CD14-positive monocyte (primary cell): ENCODE data around the gene TTC23L. TPM values are rescaled to one million over a fixed set of nuclear protein-coding genes. Genes with fewer than 3 reads are reported as not detected.
"Not testable (repeated sequence)": the region's sequence is repeated elsewhere in the genome, so short reads cannot be mapped to it uniquely, and the experiment has no call there.

Experiments used
- DNase-seq, 3 donors: peaks; one replicate each; pipeline ENCODE4 v3.0.0-alpha.2; 2011 to 2022
- H2AFZ ChIP-seq: 2 replicates; pipeline ENCODE4 v1.6.0; 2012; ENCODE audit warnings: mild to moderate bottlenecking, low read depth, low read length, inconsistent platforms; ENCODE audit not compliant: insufficient read depth, poor library complexity, severe bottlenecking
- H3K27ac ChIP-seq, 2 donors: 1 replicate in 1 of 2; 2 replicates in 1 of 2; pipeline ENCODE4 v1.5.1; 2012 to 2013; ENCODE audit warnings: low read length in 2 of 2, control low read depth in 1 of 2, inconsistent platforms in 1 of 2, low read depth in 1 of 2, mild to moderate bottlenecking in 1 of 2
- H3K27me3 ChIP-seq, 2 donors: one replicate each; pipeline versions ENCODE4 v1.6.0 to v1.6.1; 2011 to 2013; ENCODE audit warnings: low read length in 2 of 2; ENCODE audit not compliant: control insufficient read depth in 2 of 2, insufficient read depth in 2 of 2
- H3K36me3 ChIP-seq, 2 donors: replicated peaks in 1 of 2; 1 replicate in 1 of 2; 2 replicates in 1 of 2; pipeline versions ENCODE4 v1.5.1 to v1.6.1; 2012 to 2013; ENCODE audit warnings: low read length in 2 of 2, control low read depth in 1 of 2, inconsistent platforms in 1 of 2, mild to moderate bottlenecking in 1 of 2; ENCODE audit not compliant: insufficient read depth in 2 of 2, control insufficient read depth in 1 of 2
- H3K4me1 ChIP-seq, 2 donors: 1 replicate in 1 of 2; 2 replicates in 1 of 2; pipeline versions ENCODE4 v1.5.1 to v1.6.1; 2012 to 2013; ENCODE audit warnings: low read length in 2 of 2, control low read depth in 1 of 2, inconsistent platforms in 1 of 2, mild to moderate bottlenecking in 1 of 2, moderate library complexity in 1 of 2; ENCODE audit not compliant: insufficient read depth in 2 of 2, control insufficient read depth in 1 of 2
- H3K4me2 ChIP-seq: replicated peaks from 2 replicates; pipeline ENCODE3; 2012; ENCODE audit warnings: low read length, moderate library complexity, mild to moderate bottlenecking; ENCODE audit not compliant: poor library complexity, severe bottlenecking; ENCODE audit errors: extremely low read depth
- H3K4me3 ChIP-seq, 3 experiments: fragments of 200-600 bp in 1 of 3; sonication (generic) in 1 of 3; replicated peaks in 1 of 3; 1 replicate in 2 of 3; 2 replicates in 1 of 3; pipeline ENCODE4 v1.5.1; 2011 to 2013; ENCODE audit warnings: low read length in 3 of 3, mild to moderate bottlenecking in 3 of 3, control low read depth in 2 of 3, low read depth in 2 of 3, inconsistent platforms in 1 of 3, moderate library complexity in 1 of 3
- H3K79me2 ChIP-seq: 2 replicates; pipeline ENCODE4 v1.6.0; 2012; ENCODE audit warnings: mild to moderate bottlenecking, control low read depth, inconsistent platforms, low read length, moderate library complexity; ENCODE audit not compliant: insufficient read depth
- H3K9ac ChIP-seq: 2 replicates; pipeline ENCODE4 v1.6.0; 2017; ENCODE audit warnings: low read length, mild to moderate bottlenecking; ENCODE audit not compliant: insufficient read depth, poor library complexity, severe bottlenecking
- H3K9me3 ChIP-seq, 2 donors: replicated peaks in 1 of 2; 1 replicate in 1 of 2; 2 replicates in 1 of 2; pipeline versions ENCODE4 v1.5.1 to v1.6.1; 2012 to 2013; ENCODE audit warnings: low read length in 2 of 2, control low read depth in 1 of 2; ENCODE audit not compliant: control insufficient read depth in 1 of 2, insufficient read depth in 1 of 2
- H4K20me1 ChIP-seq: 2 replicates; pipeline ENCODE4 v1.6.0; 2012; ENCODE audit warnings: mild to moderate bottlenecking, low read length, control low read depth, moderate library complexity; ENCODE audit not compliant: insufficient read depth
- H3K27ac Mint-ChIP-seq, 7 donors: one replicate each; pipeline ENCODE4 v1.8.0; 2020; ENCODE audit warnings: mild to moderate bottlenecking in 7 of 7, mixed read lengths in 7 of 7, moderate library complexity in 6 of 7, inconsistent platforms in 2 of 7
- H3K27me3 Mint-ChIP-seq, 3 donors: one replicate each; pipeline ENCODE4 v1.8.0; 2021 to 2022; ENCODE audit warnings: low read depth in 3 of 3, mild to moderate bottlenecking in 3 of 3, mixed read lengths in 3 of 3, moderate library complexity in 3 of 3, inconsistent platforms in 1 of 3
- H3K36me3 Mint-ChIP-seq, 2 donors: one replicate each; pipeline ENCODE4 v1.8.0; 2020; ENCODE audit warnings: mixed read lengths in 2 of 2, inconsistent platforms in 1 of 2, mild to moderate bottlenecking in 1 of 2
- H3K4me1 Mint-ChIP-seq: one replicate; pipeline ENCODE4 v1.8.0; 2020; ENCODE audit warnings: mild to moderate bottlenecking, mixed read lengths
- H3K4me3 Mint-ChIP-seq, 2 donors: one replicate each; pipeline ENCODE4 v1.8.0; 2020; ENCODE audit warnings: mild to moderate bottlenecking in 2 of 2, mixed read lengths in 2 of 2, moderate library complexity in 1 of 2
- H3K9me3 Mint-ChIP-seq, 7 donors: one replicate each; pipeline ENCODE4 v1.8.0; 2020 to 2022; ENCODE audit warnings: mixed read lengths in 7 of 7, mild to moderate bottlenecking in 6 of 7, moderate library complexity in 6 of 7, inconsistent platforms in 2 of 7
- WGBS: methylation state at CpG from one replicate; pipeline ENCODE4 v1.1.5; 2013; ENCODE audit warnings: missing lambda C conversion rate; ENCODE audit not compliant: insufficient coverage; 5-methylcytosine and 5-hydroxymethylcytosine counted together
- intact Hi-C, 2 donors: fragments of 100-400 bp; cut with micrococcal nuclease; formaldehyde crosslinking; loops; one replicate each; pipeline versions ENCODE4 v1.15.0 to v1.15.1; 2023
- polyA plus RNA-seq, 3 donors: library from polyadenylated mRNA; depleted of rRNA in 1 of 3; unstranded in 2 of 3; stranded (reverse) in 1 of 3; fragments of 300-500 nt in 2 of 3; fragments of >200 nt in 1 of 3; fragmentation: Illumina TruSeq in 2 of 3; gene quantifications; 1 replicate in 2 of 3; 2 replicates in 1 of 3; pipeline ENCODE4 v1.2.3, GENCODE V29; 2012 to 2021
- TF ChIP-seq, protein P1 (sequence below): fragments of 200-600 bp; IDR thresholded peaks from one replicate; pipeline ENCODE4 v1.8.0; 2022; ENCODE audit warnings: antibody characterized with exemption, mild to moderate bottlenecking

The TTC23L gene
- polyA plus RNA-seq, 3 donors: not detected

GRCh38 chr5:34826347-34826746, 12.6 kb upstream of the TTC23L start:
- H3K9me3 ChIP-seq: no peaks in the 10 kb centered on the region
- H3K9me3 Mint-ChIP-seq: peaks cover 0 to 7% (median 0%) of the 10 kb centered on the region in 7 donors
- H3K27me3 ChIP-seq: no peaks in the 10 kb centered on the region
- intact Hi-C loops: no loop called here
- 100% methylated on average over 3 of the region's 6 CpGs for WGBS
- H3K4me1 ChIP-seq: no peaks in the 10 kb centered on the region
- TF ChIP-seq, protein P1, sequence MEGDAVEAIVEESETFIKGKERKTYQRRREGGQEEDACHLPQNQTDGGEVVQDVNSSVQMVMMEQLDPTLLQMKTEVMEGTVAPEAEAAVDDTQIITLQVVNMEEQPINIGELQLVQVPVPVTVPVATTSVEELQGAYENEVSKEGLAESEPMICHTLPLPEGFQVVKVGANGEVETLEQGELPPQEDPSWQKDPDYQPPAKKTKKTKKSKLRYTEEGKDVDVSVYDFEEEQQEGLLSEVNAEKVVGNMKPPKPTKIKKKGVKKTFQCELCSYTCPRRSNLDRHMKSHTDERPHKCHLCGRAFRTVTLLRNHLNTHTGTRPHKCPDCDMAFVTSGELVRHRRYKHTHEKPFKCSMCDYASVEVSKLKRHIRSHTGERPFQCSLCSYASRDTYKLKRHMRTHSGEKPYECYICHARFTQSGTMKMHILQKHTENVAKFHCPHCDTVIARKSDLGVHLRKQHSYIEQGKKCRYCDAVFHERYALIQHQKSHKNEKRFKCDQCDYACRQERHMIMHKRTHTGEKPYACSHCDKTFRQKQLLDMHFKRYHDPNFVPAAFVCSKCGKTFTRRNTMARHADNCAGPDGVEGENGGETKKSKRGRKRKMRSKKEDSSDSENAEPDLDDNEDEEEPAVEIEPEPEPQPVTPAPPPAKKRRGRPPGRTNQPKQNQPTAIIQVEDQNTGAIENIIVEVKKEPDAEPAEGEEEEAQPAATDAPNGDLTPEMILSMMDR: no peak
- H3K9ac ChIP-seq: no peak overlapping the region
- no peaks in the 10 kb centered on the region for H3K36me3 Mint-ChIP-seq
- H3K27ac ChIP-seq: no peak overlapping the region
- H2AFZ ChIP-seq: no peak overlapping the region
- no peaks in the 10 kb centered on the region for H3K79me2 ChIP-seq
- no peaks in the 10 kb centered on the region for H3K4me1 Mint-ChIP-seq
- H3K4me2 ChIP-seq: no peak overlapping the region
- no peak overlapping the region for H3K27ac Mint-ChIP-seq
- no peaks in the 10 kb centered on the region for H3K36me3 ChIP-seq
- no peak for DNase-seq
- no peaks in the 10 kb centered on the region for H4K20me1 ChIP-seq
- no peak overlapping the region for H3K4me3 ChIP-seq
- peaks cover 0 to 4% (median 2%) of the 10 kb centered on the region in 3 donors for H3K27me3 Mint-ChIP-seq
- no peak overlapping the region for H3K4me3 Mint-ChIP-seq

DNA sequence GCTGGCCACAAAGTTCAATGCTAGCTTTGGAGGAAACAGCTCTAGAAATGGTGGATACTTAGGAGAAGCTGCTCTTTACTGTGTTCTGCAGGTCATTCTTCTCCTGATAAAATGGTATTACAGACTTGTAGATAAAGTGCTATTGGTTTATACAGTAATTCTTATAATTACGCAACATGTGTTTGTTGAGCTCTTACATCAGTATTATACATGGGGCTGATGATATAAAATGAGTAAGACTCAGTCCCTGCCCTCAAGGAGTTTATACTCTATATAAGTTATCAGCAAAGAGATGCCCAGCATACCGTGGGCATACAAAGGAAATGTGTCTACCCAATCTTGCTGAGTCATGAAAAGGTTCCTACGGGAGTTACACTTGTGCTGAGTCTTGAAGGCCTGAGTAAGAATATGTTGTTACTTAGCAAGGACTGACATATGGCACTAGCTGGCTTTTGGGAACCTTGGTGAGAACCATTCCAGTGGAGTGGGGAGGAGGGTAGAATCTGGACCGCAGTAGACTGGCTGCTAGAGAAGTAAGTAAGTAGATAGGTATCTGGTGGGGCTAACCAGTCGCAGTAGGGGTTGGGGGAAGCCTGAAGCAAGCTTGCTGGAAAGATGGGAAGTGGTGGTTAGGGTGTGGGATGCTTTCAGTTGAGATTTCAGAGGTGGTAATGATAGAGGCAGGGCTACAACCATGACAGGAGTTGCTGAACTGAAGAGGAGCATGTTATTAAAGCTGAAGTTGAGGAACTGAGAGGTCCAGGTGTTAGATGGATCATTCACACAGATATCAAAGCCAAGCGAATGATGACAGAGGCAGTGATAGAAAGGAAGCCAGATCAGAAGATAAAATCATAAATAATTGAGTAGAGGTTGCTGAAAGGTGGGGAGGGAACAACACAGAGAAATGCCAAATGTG, 11.1 kb upstream of the TTC23L start:
- intact Hi-C loops: no loop called here
- Histone ChIP-seq H3K27ac (no peak overlapping the region), H3K9ac (no peak overlapping the region), H3K79me2 (no peaks in the 10 kb centered on the region), H3K36me3 (no peaks in the 10 kb centered on the region), H3K9me3 (no peaks in the 10 kb centered on the region), H3K4me2 (no peak overlapping the region), H3K4me3 (no peak overlapping the region), H2AFZ (no peak overlapping the region), H4K20me1 (no peaks in the 10 kb centered on the region), H3K27me3 (no peaks in the 10 kb centered on the region), H3K4me1 (no peaks in the 10 kb centered on the region)
- no peaks in the 10 kb centered on the region for H3K36me3 Mint-ChIP-seq
- peaks cover 0 to 7% (median 0%) of the 10 kb centered on the region in 7 donors for H3K9me3 Mint-ChIP-seq
- 76% methylated on average over 4 of the region's 6 CpGs for WGBS
- H3K27ac Mint-ChIP-seq: no peak overlapping the region
- no peak for DNase-seq
- peaks cover 0 to 5% (median 2%) of the 10 kb centered on the region in 3 donors for H3K27me3 Mint-ChIP-seq
- TF ChIP-seq, protein P1: no peak
- H3K4me1 Mint-ChIP-seq: no peaks in the 10 kb centered on the region
- H3K4me3 Mint-ChIP-seq: no peak overlapping the region

DNA sequence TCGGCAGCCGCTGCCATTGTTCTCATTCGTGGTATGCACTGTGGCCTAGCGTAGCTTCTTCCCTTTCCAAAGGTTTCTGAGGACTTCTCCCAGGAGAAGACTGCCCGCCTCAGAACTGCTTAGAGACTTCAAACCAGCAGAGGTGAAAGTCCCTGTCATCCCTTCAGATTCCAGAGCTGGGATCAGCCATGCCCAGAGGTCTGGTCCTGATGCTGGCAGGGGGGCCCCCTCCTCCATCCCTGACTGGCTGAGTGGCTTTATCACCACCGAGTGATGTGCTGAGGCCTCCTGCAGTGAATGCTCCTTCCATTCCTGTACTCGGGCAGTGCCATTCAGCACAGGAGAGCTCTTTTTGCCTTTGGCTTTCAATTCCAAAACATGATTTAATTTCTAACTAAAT, 8.1 kb upstream of the TTC23L start:
- H3K36me3 ChIP-seq: not testable (repeated sequence)

More for the DNA sequence above, 8.1 kb upstream of the TTC23L start:
- intact Hi-C loops, H3K4me2 ChIP-seq, H3K4me1 Mint-ChIP-seq, H3K27ac Mint-ChIP-seq, H3K27me3 ChIP-seq, H3K9me3 ChIP-seq, H3K36me3 Mint-ChIP-seq, H3K4me1 ChIP-seq, H3K4me3 Mint-ChIP-seq, H4K20me1 ChIP-seq, H3K9ac ChIP-seq, H2AFZ ChIP-seq, DNase-seq, H3K27me3 Mint-ChIP-seq, H3K9me3 Mint-ChIP-seq, H3K79me2 ChIP-seq, H3K27ac ChIP-seq, H3K4me3 ChIP-seq: not testable (repeated sequence)
- 100% methylated on average over 5 of the region's 7 CpGs for WGBS
